Heart left ventricle (tissue), 13 donors: Measurements from ENCODE around the gene MAGI2.

ENCODE experiments used
- CTCF ChIP-seq, 12 donors: fragments of 200-600 bp; sonication (generic) in 4 of 12; IDR thresholded peaks; one replicate each; pipeline versions ENCODE4 v1.5.0 to v1.8.0; 2018 to 2022; ENCODE audit warnings: antibody characterized with exemption in 12 of 12, mild to moderate bottlenecking in 5 of 12
- POLR2A ChIP-seq, 2 donors: fragments of 450-650 bp; IDR thresholded peaks; one replicate each; pipeline ENCODE4 v1.6.1; 2017; ENCODE audit warnings: antibody characterized with exemption in 2 of 2, mild to moderate bottlenecking in 2 of 2, moderate library complexity in 2 of 2
- donor health status: ischemic (EF 13 %, LVEDD 7.1; RV severe dilation, severe dysfunction).
- donor health status: DM: no; HTN: yes; CAD: no.
- donor health status: DM: no; HTN: no; CAD: no.
- donor health status: ischemic (EF 25% LVEDD 6.9; RV normal size, moderate dysfunction).
- donor health status: ischemic (EF 25% LVEDD 5.7; RV mildly dilated, moderate dysfunction).
- donor health status: ischemic (EF 35%, LVEDD 5.7; RV mildly dilated, moderate dysfunction).
- donor health status: nonischemic (EF 11% LVEDD 7.7; RV severe dilation, severe dysfunction).
- donor health status: DM: yes; HTN: yes; CAD: no.
- donor health status: PGD.
- donor health status: ischemic (EF 29% LVEDD 5.4; RV normal size, mild dysfunction).
- donor health status: nonischemic (EF 23%, LVEDD 6.1; RV moderate dilation, normal function).

GRCh38 chr7:78224923-78225322 is 1228.5 kb downstream of the MAGI2 start:
- TF ChIP-seq CTCF (IDR thresholded peaks at IDR 0.05) (no peak), POLR2A (IDR thresholded peaks at IDR 0.05) (no peak)
